GM10266 (cell line): ENCODE results near the gene CDH4.
"Not testable (repeated sequence)": the region's sequence is repeated elsewhere in the genome, so short reads cannot be mapped to it uniquely, and the experiment has no call there.

ENCODE experiments used
- DNase-seq: peaks from one replicate; pipeline ENCODE4 v3.0.0; 2012; ENCODE audit errors: extremely low spot score
- TF ChIP-seq, protein P1 (sequence below): IDR thresholded peaks from 2 replicates; pipeline ENCODE4 v1.5.1; 2012; ENCODE audit warnings: mild to moderate bottlenecking, low read depth; ENCODE audit not compliant: control insufficient read depth, insufficient read depth; ENCODE audit errors: missing control alignments

CDH4 gene

DNA sequence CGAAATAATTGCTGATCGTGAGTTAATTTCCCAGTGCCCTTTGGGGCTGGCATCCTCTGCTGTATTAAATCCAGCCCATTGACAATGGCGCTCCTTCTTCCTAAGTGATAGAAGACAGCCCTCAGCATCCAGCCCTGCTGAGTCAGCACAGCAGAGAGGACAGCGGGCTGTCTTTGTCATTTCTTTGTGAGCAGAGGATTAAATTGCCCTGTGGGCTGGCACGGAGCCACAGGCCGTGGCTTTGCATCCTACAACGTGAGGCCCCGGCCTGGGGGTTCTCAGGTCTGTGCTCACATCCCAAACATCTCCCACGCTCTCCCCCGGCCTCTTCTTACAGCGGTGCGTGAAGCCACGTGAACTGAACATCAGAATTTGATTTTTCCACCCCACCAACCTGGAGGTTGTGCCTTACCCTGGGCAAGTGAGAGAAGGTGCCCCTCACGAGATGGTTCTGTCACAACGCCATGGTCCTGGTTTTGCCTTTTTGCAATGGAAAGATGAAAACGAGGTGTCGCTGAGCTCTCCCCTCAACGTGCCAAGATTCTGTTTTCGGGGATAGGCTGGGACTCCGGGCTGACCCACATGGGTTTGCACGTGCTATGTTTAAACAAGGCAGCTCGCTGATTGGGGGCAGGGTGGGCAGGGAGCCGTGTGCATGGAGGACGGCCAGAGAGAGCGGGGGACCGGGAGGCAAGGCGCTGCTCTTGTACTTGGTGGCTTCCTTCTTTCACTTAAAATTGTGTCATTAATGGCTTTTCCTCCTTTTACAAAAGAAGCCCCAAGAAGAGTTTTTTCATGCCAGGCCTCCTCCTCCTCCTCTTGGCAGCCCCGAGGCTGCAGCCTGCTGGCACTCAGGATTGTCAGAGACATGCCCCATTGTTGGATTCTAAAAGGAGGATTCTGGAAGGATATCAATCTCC is 19.5 kb downstream of the CDH4 start:
- DNase-seq: no peak

DNA sequence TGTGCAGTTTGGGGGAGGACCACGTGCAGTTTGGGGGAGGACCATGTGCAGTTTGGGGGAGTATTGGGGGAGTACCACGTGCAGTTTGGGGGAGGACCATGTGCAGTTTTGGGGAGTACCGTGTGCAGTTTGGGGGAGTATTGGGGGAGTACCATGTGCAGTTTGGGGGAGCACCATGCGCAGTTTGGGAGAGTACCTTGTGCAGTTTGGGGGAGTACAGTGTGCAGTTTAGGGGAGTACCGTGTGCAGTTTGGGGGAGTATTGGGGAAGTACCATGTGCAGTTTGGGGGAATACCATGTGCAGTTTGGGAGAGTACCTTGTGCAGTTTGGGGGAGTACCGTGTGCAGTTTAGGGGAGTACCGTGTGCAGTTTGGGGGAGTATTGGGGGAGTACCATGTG is 21.0 kb downstream of the CDH4 start:
- DNase-seq: not testable (repeated sequence)

More for the DNA sequence above, 19.5 kb downstream of the CDH4 start:
- TF ChIP-seq, protein P1, sequence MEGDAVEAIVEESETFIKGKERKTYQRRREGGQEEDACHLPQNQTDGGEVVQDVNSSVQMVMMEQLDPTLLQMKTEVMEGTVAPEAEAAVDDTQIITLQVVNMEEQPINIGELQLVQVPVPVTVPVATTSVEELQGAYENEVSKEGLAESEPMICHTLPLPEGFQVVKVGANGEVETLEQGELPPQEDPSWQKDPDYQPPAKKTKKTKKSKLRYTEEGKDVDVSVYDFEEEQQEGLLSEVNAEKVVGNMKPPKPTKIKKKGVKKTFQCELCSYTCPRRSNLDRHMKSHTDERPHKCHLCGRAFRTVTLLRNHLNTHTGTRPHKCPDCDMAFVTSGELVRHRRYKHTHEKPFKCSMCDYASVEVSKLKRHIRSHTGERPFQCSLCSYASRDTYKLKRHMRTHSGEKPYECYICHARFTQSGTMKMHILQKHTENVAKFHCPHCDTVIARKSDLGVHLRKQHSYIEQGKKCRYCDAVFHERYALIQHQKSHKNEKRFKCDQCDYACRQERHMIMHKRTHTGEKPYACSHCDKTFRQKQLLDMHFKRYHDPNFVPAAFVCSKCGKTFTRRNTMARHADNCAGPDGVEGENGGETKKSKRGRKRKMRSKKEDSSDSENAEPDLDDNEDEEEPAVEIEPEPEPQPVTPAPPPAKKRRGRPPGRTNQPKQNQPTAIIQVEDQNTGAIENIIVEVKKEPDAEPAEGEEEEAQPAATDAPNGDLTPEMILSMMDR: no peak

DNA sequence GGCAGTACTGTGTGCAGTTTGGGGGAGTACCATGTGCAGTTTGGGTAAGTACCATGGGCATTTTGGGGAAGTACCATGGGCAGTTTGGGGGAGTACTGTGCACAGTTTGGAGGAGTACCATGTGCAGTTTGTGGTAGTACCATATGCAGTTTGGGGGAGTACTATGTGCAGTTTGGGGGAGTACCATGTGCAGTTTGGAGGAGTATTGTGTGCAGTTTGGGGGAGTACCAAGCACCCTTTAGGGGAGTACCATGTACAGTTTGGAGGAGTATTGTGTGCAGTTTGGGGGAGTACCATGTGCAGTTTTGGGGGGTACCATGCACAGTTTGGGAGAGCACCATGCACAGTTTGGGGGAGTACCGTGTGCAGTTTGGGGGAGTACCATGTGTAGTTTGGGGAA is 21.6 kb downstream of the CDH4 start:
- DNase-seq: not testable (repeated sequence)

DNA sequence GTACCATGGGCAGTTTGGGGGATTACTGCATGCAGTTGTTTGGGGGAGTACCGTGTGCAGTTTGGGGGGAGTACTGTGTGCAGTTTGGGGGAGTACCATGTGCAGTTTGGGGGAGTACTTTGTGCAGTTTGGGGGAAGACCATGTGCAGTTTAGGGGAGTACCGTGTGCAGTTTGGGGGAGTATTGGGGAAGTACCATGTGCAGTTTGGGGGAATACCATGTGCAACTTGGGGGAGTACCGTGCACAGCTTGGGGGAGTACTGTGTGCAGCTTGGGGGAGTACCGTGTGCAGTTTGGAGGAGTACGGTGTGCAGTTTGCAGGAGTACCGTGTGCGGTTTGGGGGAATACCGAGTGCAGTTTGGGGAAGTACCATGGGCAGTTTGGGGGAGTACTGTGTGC is 22.3 kb downstream of the CDH4 start:
- TF ChIP-seq, protein P1: no peak
- no peak for DNase-seq

DNA sequence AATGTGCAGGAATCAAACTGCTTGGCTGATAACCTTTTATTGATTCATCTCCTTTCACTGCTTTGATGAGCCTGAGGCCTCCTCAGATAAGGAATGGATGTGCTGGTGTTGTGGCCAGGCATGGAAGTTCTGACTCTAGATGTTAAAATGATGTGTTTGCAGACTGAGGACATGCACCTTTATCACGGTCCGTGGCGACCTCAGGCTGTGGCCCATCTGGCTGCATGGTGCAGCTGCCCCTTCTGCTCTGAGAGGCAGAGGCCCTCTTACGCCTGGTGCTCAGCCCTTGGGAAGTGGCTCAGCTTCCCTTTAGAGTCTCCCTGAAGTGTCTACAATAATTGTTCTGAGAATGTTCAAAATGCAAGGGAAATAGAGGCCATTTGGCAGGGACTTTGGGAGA is 26.2 kb downstream of the CDH4 start:
- TF ChIP-seq, protein P1: no peak
- no peak for DNase-seq

DNA sequence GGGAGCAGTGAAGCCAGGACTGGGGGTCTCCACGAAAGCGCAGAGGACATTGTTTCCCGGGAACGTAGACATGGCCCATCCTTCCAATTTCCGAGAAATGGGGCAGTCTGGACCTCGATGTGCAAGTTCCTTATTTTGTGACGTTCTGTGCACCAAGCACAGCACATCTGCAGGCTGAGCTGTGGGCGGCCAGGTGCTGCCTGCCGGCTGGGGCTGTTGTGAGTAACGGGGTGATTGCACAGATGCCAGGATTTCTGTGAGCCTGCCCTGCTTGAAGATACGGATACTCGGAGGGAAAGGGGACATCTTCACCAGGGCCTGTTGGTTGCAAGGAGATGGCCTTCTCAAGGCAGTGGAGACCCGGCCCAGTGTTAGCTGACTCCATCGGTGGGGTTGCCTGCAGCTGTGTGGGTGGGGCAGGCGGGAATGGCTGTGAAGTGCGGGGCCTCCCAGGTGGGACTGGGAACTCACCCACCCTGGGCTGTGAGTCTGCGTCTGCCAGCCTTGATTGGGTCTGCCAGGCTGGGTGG is 27.6 kb downstream of the CDH4 start:
- TF ChIP-seq, protein P1: no peak
- DNase-seq: no peak

DNA sequence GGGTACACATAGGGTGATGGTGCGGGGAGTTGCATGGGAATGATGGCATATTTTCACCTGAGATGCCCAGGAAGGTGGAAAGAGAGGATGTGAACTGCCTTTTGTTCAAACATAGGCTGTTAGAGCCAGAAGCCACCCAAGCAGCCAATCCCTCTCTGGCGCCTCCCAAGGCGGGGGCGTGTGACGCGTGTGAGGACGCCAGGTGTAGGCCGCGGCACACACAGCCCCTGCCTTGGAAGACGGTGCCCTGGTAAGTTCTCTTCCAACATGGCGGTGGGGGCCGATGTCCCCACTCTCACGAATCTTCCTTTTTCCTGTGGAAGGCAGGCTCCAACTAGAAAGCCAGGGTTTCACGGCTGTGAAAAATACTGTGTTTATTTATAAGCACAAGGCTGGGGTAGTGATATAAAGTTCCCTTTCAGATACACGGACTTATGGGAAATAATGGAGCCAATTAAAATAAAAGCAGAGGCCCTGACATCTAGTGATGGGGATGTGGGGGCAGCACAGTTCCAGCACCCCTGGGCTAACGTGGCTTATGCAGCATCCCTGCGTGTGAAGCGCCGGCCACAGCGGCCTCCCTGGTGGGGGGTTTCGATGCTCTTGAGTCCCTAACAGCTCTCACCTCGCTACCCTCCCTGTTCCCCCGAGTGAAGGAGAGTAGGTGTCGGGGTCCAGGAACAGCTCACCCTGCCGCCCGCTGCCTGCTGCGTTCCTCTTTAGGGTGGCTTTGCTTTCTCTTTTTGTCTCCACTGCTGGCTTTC is 28.3 kb downstream of the CDH4 start:
- TF ChIP-seq, protein P1: no peak
- DNase-seq: no peak

DNA sequence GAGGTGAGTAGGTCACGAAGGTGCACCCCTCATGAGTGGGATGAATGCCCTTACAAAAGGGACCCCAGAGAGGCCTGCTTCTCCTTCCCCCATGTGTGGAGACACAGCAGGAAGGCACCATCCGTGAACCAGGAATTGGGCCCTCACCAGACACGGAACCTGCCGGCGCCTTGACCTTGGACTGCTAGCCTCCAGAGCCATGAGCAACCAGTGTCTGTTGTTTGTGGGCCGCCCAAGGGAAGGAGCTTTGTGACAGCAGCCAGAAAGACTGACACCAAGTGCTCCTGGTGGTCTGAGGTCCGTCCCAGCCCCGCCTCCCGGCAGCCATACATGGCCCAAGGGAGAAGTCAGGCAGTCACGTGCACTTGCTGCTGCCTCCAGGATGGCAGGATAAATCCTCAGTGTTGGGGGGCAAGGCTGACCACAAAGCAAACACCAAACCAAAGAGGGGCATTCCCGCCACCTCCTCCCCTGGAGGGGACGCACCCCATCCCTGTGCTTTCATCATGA is 29.3 kb downstream of the CDH4 start:
- no peak for DNase-seq
- TF ChIP-seq, protein P1: no peak
